Kidney epithelial cell (primary cell): ENCODE results near the gene LMBRD2. TPM values are rescaled to one million over a fixed set of nuclear protein-coding genes. Genes with fewer than 3 reads are reported as not detected.

Experiments used
- DNase-seq: peaks from one replicate; pipeline ENCODE4 v3.0.0-alpha.2; 2010; ENCODE audit warnings: low read depth
- H3K27me3 ChIP-seq: 2 replicates; pipeline ENCODE4 v1.6.0; 2011; ENCODE audit warnings: low read length; ENCODE audit not compliant: control insufficient read depth, insufficient read depth
- H3K36me3 ChIP-seq: 2 replicates; pipeline ENCODE4 v1.5.1; 2011; ENCODE audit warnings: low read length; ENCODE audit not compliant: control insufficient read depth, insufficient read depth
- H3K4me3 ChIP-seq: 2 replicates; pipeline ENCODE4 v1.5.1; 2011; ENCODE audit warnings: low read depth, mild to moderate bottlenecking, control low read depth, low read length
- CTCF ChIP-seq: IDR thresholded peaks from 2 replicates; pipeline ENCODE4 v1.5.1; 2011; ENCODE audit warnings: mild to moderate bottlenecking, moderate library complexity, low read length, control low read depth, inconsistent platforms; ENCODE audit not compliant: insufficient read depth, poor library complexity, severe bottlenecking
- total RNA-seq: library from RNA; depleted of rRNA; stranded (reverse); fragments of >200 nt; gene quantifications from 2 replicates; pipeline ENCODE4 v1.2.3, GENCODE V29; 2015

The LMBRD2 gene
- total RNA-seq, 1 donor from 2014 or later = 6.7 TPM

GRCh38 chr5:36156619-36157018 lies 4.9 kb upstream of the LMBRD2 start:
- Histone ChIP-seq H3K36me3 (no peaks in the 10 kb centered on the region), H3K4me3 (no peak overlapping the region), H3K27me3 (no peaks in the 10 kb centered on the region)
- DNase-seq = no peak
- TF ChIP-seq CTCF = no peak

GRCh38 chr5:36156121-36156601 lies 4.5 kb upstream of the LMBRD2 start:
- DNase-seq = no peak
- TF ChIP-seq CTCF = no peak

GRCh38 chr5:36155291-36155690 lies 3.6 kb upstream of the LMBRD2 start:
- TF ChIP-seq CTCF = no peak
- no peaks in the 10 kb centered on the region for H3K27me3 ChIP-seq
- H3K36me3 ChIP-seq = no peaks in the 10 kb centered on the region
- no peak overlapping the region for H3K4me3 ChIP-seq
- DNase-seq = no peak

More at GRCh38 chr5:36156121-36156601, 4.5 kb upstream of the LMBRD2 start:
- H3K4me3 ChIP-seq = no peak overlapping the region
- H3K27me3 ChIP-seq = no peaks in the 10 kb centered on the region
- no peaks in the 10 kb centered on the region for H3K36me3 ChIP-seq

- TF ChIP-seq CTCF = no peak
- no peaks in the 10 kb centered on the region for H3K36me3 ChIP-seq
- no peaks in the 10 kb centered on the region for H3K27me3 ChIP-seq
- no peak overlapping the region for H3K4me3 ChIP-seq
- DNase-seq = no peak
These were observed 2.0 kb upstream of the LMBRD2 start for GRCh38 chr5:36153726-36154125.

- H3K4me3 ChIP-seq = no peak overlapping the region
- H3K36me3 ChIP-seq = no peaks in the 10 kb centered on the region
- TF ChIP-seq CTCF = no peak
- no peak for DNase-seq
- H3K27me3 ChIP-seq = no peaks in the 10 kb centered on the region
These were observed 1.6 kb upstream of the LMBRD2 start for GRCh38 chr5:36153298-36153677.

- no peak for TF ChIP-seq CTCF
- Histone ChIP-seq H3K4me3 (peak overlapping the region; percentile 89), H3K27me3 (no peaks in the 10 kb centered on the region), H3K36me3 (no peaks in the 10 kb centered on the region)
- DNase-seq = no peak
These were observed 924 bp upstream of the LMBRD2 start for GRCh38 chr5:36152324-36153297.
